Measurements from ENCODE around the gene SNRK.

DNA sequence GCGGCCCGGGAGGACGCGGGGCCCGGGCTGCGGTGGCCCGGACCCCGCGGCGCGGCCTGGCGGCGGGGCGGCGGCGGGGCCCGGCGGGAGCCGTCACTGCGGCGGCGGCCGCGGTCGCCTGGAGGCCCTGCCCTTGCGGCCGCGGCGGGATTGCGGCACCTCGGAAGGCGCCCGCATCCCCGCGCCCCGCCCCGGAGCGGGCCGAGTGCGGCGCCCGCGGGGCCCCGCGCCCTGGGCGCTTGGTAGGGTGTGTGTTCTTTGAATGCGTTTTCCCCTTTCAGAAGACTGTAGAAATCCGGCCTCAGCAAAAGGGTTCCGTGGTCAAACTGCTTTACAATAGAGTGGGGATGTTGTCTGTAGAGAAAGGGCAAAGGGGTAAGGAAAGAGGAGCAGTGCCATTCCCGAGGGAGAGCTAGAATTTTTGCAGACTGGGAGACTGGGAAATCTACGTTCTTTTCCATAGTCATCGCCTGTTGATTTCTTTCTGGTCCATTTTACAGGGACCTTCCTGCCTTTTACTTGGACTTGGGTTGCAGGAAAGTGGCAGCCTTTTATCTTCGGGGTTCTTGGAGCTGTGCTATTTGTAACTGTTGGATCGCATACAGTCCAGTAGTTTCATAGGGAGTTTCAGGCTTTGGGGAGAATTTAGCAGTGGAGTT, 630 bp downstream of the SNRK start:
- TF ChIP-seq, protein P1, sequence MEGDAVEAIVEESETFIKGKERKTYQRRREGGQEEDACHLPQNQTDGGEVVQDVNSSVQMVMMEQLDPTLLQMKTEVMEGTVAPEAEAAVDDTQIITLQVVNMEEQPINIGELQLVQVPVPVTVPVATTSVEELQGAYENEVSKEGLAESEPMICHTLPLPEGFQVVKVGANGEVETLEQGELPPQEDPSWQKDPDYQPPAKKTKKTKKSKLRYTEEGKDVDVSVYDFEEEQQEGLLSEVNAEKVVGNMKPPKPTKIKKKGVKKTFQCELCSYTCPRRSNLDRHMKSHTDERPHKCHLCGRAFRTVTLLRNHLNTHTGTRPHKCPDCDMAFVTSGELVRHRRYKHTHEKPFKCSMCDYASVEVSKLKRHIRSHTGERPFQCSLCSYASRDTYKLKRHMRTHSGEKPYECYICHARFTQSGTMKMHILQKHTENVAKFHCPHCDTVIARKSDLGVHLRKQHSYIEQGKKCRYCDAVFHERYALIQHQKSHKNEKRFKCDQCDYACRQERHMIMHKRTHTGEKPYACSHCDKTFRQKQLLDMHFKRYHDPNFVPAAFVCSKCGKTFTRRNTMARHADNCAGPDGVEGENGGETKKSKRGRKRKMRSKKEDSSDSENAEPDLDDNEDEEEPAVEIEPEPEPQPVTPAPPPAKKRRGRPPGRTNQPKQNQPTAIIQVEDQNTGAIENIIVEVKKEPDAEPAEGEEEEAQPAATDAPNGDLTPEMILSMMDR (conservative IDR thresholded peaks at IDR 0.05) = no peak
- no peak for TF ChIP-seq EZH2 (IDR thresholded peaks at IDR 0.05; ENCODE audit: low read depth)
